ENCODE measurements around the gene KLHL26. TPM values are rescaled to one million over a fixed set of nuclear protein-coding genes. Genes with fewer than 3 reads are reported as not detected.

Gene KLHL26
- polyA plus RNA-seq, 2 of the 4 experiments (the other 2 are of a cell fraction), result 1.1 to 2.0 TPM

DNA sequence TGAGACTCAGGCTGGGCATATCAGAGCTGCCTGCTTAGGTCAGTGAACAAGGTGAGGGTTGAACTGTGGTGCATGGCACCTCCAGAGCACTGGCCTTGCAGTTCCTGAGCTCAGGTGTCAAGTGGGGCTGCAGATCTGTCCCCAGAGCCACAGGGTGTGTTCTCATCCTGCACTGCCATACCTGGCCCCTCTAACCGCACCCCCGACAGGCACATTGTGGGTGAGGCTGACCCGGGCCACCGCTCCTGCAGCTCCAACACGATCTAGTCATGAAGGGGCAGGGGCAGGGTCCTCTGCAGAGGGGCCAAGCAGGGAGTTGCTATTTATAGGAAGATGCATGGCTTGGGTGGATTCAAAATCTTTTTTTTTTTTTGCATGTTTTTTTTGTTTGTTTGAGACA, 30.0 kb downstream of the KLHL26 start:
- H3K4me1 ChIP-seq, result peaks cover 13% of the 10 kb centered on the region
- H3K4me2 ChIP-seq, result no peak overlapping the region
- ChIA-PET CTCF (no interaction called here), POLR2A (no interaction called here)
- WGBS (ENCODE audit: missing lambda C conversion rate), result 88% methylated on average over 5 of the region's 5 CpGs
- no peak for DNase-seq (ENCODE audit: low read depth in 1 of 2, low spot score in 1 of 2)
- no peak for TF ChIP-seq ESRRA (IDR thresholded peaks at IDR 0.05; ENCODE audit: borderline replicate concordance, low read length)
- H3K9me3 ChIP-seq, result no peaks in the 10 kb centered on the region
- ATAC-seq, result no peak
- FAIRE-seq, result no peak
- H3K4me3 ChIP-seq, result no peak overlapping the region
- H3K27ac ChIP-seq, result no peak overlapping the region

DNA sequence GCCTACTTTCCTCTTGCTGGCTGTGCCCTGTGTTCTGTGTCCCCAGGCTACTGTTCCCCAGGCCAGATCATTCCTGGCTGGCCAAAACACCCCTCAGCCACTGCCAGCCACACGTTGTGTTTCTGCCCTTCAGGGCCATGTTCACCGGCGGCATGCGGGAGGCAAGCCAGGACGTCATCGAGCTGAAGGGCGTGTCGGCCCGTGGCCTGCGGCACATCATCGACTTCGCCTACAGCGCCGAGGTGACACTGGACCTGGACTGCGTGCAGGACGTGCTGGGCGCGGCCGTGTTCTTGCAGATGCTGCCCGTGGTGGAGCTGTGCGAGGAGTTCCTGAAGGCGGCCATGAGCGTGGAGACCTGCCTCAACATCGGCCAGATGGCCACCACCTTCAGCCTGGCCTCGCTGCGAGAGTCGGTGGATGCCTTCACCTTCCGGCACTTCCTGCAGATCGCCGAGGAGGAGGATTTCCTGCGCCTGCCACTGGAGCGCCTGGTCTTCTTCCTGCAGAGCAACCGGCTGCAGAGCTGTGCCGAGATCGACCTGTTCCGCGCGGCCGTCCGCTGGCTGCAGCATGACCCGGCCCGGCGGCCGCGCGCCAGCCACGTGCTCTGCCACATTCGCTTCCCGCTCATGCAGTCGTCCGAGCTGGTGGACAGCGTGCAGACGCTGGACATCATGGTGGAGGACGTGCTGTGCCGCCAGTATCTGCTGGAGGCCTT, 30.9 kb downstream of the KLHL26 start:
- ChIA-PET POLR2A (no interaction called here), CTCF (interaction anchor here (1.2 kb wide), 1 partner anchor 165 kb away, joined by 3 read pairs; no protein-coding TSS in a partner anchor)
- Histone ChIP-seq H3K4me1 (peaks cover 10% of the 10 kb centered on the region), H3K27ac (no peak overlapping the region), H3K9me3 (no peaks in the 10 kb centered on the region), H3K4me2 (no peak overlapping the region), H3K4me3 (no peak overlapping the region)
- no peak for DNase-seq (ENCODE audit: low read depth in 1 of 2, low spot score in 1 of 2)
- FAIRE-seq, result no peak
- 94% methylated on average over 48 of the region's 55 CpGs for WGBS (ENCODE audit: missing lambda C conversion rate)
- TF ChIP-seq GATA3 (IDR thresholded peaks at IDR 0.05; ENCODE audit: borderline replicate concordance) (no peak), EHF (CRISPR knock-in tag; IDR thresholded peaks at IDR 0.05) (no peak), JUNB (IDR thresholded peaks at IDR 0.05) (no peak), SREBF2 (IDR thresholded peaks at IDR 0.05) (no peak), EHMT2 (IDR thresholded peaks at IDR 0.05; ENCODE audit: low read depth) (no peak)
- no peak for ATAC-seq

DNA sequence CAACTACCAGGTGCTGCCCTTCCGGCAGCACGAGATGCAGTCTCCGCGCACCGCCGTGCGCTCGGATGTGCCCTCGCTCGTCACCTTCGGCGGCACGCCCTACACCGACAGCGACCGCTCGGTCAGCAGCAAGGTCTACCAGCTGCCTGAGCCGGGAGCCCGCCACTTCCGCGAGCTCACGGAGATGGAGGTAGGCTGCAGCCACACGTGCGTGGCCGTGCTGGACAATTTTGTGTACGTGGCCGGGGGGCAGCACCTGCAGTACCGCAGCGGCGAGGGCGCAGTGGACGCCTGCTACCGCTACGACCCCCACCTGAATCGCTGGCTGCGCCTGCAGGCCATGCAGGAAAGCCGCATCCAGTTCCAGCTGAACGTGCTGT, 31.4 kb downstream of the KLHL26 start:
- DNase-seq (ENCODE audit: low read depth in 1 of 2, low spot score in 1 of 2) (no peak), FAIRE-seq (no peak), ATAC-seq (no peak)
- H3K9me3 ChIP-seq, result no peaks in the 10 kb centered on the region
- ChIA-PET CTCF (interaction anchor here (1.2 kb wide), 1 partner anchor 164 kb away, joined by 3 read pairs; no protein-coding TSS in a partner anchor), POLR2A (no interaction called here)
- H3K4me2 ChIP-seq, result no peak overlapping the region
- no peak for TF ChIP-seq ZSCAN20 (CRISPR knock-in tag; IDR thresholded peaks at IDR 0.05)
- TF ChIP-seq FOSL2 (IDR thresholded peaks at IDR 0.05), result no peak
- TF ChIP-seq FOSL2 (CRISPR knock-in tag; IDR thresholded peaks at IDR 0.05), result no peak
- TF ChIP-seq POLR2A (IDR thresholded peaks at IDR 0.05; ENCODE audit: low read length), result no peak
- TF ChIP-seq ZNF302 (CRISPR knock-in tag; IDR thresholded peaks at IDR 0.05), result no peak
- TF ChIP-seq, protein P1, sequence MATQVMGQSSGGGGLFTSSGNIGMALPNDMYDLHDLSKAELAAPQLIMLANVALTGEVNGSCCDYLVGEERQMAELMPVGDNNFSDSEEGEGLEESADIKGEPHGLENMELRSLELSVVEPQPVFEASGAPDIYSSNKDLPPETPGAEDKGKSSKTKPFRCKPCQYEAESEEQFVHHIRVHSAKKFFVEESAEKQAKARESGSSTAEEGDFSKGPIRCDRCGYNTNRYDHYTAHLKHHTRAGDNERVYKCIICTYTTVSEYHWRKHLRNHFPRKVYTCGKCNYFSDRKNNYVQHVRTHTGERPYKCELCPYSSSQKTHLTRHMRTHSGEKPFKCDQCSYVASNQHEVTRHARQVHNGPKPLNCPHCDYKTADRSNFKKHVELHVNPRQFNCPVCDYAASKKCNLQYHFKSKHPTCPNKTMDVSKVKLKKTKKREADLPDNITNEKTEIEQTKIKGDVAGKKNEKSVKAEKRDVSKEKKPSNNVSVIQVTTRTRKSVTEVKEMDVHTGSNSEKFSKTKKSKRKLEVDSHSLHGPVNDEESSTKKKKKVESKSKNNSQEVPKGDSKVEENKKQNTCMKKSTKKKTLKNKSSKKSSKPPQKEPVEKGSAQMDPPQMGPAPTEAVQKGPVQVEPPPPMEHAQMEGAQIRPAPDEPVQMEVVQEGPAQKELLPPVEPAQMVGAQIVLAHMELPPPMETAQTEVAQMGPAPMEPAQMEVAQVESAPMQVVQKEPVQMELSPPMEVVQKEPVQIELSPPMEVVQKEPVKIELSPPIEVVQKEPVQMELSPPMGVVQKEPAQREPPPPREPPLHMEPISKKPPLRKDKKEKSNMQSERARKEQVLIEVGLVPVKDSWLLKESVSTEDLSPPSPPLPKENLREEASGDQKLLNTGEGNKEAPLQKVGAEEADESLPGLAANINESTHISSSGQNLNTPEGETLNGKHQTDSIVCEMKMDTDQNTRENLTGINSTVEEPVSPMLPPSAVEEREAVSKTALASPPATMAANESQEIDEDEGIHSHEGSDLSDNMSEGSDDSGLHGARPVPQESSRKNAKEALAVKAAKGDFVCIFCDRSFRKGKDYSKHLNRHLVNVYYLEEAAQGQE (IDR thresholded peaks at IDR 0.05), result no peak
- TF ChIP-seq CHD4 (IDR thresholded peaks at IDR 0.05; ENCODE audit: borderline replicate concordance), result no peak
- TF ChIP-seq RARB (CRISPR knock-in tag; IDR thresholded peaks at IDR 0.05), result no peak
- TF ChIP-seq ZFP36 (IDR thresholded peaks at IDR 0.05; ENCODE audit: borderline replicate concordance, partially characterized antibody), result no peak
- TF ChIP-seq TFCP2L1 (CRISPR knock-in tag; IDR thresholded peaks at IDR 0.05), result no peak
- TF ChIP-seq, protein P2, sequence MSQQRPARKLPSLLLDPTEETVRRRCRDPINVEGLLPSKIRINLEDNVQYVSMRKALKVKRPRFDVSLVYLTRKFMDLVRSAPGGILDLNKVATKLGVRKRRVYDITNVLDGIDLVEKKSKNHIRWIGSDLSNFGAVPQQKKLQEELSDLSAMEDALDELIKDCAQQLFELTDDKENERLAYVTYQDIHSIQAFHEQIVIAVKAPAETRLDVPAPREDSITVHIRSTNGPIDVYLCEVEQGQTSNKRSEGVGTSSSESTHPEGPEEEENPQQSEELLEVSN (IDR thresholded peaks at IDR 0.05; ENCODE audit: borderline replicate concordance, low read depth), result no peak
- TF ChIP-seq CBX8 (IDR thresholded peaks at IDR 0.05), result no peak
- no peak for TF ChIP-seq NFE2L2 (conservative IDR thresholded peaks at IDR 0.05; ENCODE audit: low read length)
- no peak for TF ChIP-seq NR3C1 (IDR thresholded peaks at IDR 0.05)
- TF ChIP-seq ESRRA (IDR thresholded peaks at IDR 0.05; ENCODE audit: borderline replicate concordance, low read length), result no peak
- H3K4me3 ChIP-seq, result no peak overlapping the region
- WGBS (ENCODE audit: missing lambda C conversion rate), result 96% methylated on average over 36 of the region's 38 CpGs
- H3K4me1 ChIP-seq, result peaks cover 5% of the 10 kb centered on the region
- no peak overlapping the region for H3K27ac ChIP-seq

All from A549 (cell line).